Ishikawa (cell line): ENCODE measurements around the gene DSPP.

Source experiments
- CEBPB ChIP-seq: IDR thresholded peaks from 2 replicates; pipeline ENCODE4 v1.6.1; 2012
- CREB1 ChIP-seq: IDR thresholded peaks from 2 replicates; pipeline ENCODE4 v1.6.1; 2012; ENCODE audit warnings: low read depth
- EGR1 ChIP-seq: IDR thresholded peaks from 2 replicates; pipeline ENCODE4 v1.6.1; 2012
- EP300 ChIP-seq: IDR thresholded peaks from 2 replicates; pipeline ENCODE4 v1.6.1; 2012; ENCODE audit warnings: borderline replicate concordance
- FOXM1 ChIP-seq: IDR thresholded peaks from 2 replicates; pipeline ENCODE4 v1.6.1; 2012; ENCODE audit warnings: low read depth, borderline replicate concordance
- MAX ChIP-seq: IDR thresholded peaks from 2 replicates; pipeline ENCODE4 v1.6.1; 2012
- NFIC ChIP-seq: IDR thresholded peaks from 2 replicates; pipeline ENCODE4 v1.6.1; 2012
- RAD21 ChIP-seq: IDR thresholded peaks from 2 replicates; pipeline ENCODE4 v1.6.1; 2012; ENCODE audit warnings: low read depth
- REST ChIP-seq: IDR thresholded peaks from 2 replicates; pipeline ENCODE4 v1.6.1; 2012; ENCODE audit warnings: low read depth, mild to moderate bottlenecking
- TAF1 ChIP-seq: IDR thresholded peaks from 2 replicates; pipeline ENCODE4 v1.6.1; 2012; ENCODE audit warnings: low read depth, mild to moderate bottlenecking
- TCF12 ChIP-seq: IDR thresholded peaks from 2 replicates; pipeline ENCODE4 v1.6.1; 2012; ENCODE audit warnings: low read depth
- TEAD4 ChIP-seq: IDR thresholded peaks from 2 replicates; pipeline ENCODE4 v1.6.1; 2012
- USF1 ChIP-seq: IDR thresholded peaks from 2 replicates; pipeline ENCODE4 v1.6.1; 2012
- YY1 ChIP-seq: IDR thresholded peaks from 2 replicates; pipeline ENCODE4 v1.6.1; 2012; ENCODE audit warnings: low read depth
- ZBTB7A ChIP-seq: IDR thresholded peaks from 2 replicates; pipeline ENCODE4 v1.6.1; 2012; ENCODE audit warnings: low read depth

Gene DSPP

GRCh38 chr4:87579478-87579877, 28.9 kb upstream of the DSPP start:
- TF ChIP-seq TCF12: no peak
- TF ChIP-seq CREB1: no peak
- TF ChIP-seq REST: no peak
- no peak for TF ChIP-seq USF1
- TF ChIP-seq TEAD4: no peak
- TF ChIP-seq FOXM1: no peak
- no peak for TF ChIP-seq CEBPB
- TF ChIP-seq EGR1: no peak
- no peak for TF ChIP-seq EP300
- TF ChIP-seq RAD21: no peak
- no peak for TF ChIP-seq TAF1
- TF ChIP-seq YY1: no peak
- no peak for TF ChIP-seq MAX
- no peak for TF ChIP-seq ZBTB7A
- no peak for TF ChIP-seq NFIC

GRCh38 chr4:87580057-87580456, 28.3 kb upstream of the DSPP start:
- TF ChIP-seq CREB1: no peak
- no peak for TF ChIP-seq TCF12
- no peak for TF ChIP-seq RAD21
- no peak for TF ChIP-seq MAX
- TF ChIP-seq YY1: no peak
- TF ChIP-seq TEAD4: no peak
- no peak for TF ChIP-seq USF1
- TF ChIP-seq EP300: no peak
- TF ChIP-seq ZBTB7A: no peak
- no peak for TF ChIP-seq TAF1
- TF ChIP-seq REST: no peak

- TF ChIP-seq YY1 (no peak), RAD21 (no peak), TEAD4 (no peak), NFIC (no peak), ZBTB7A (no peak), TAF1 (no peak), REST (no peak), MAX (no peak), CEBPB (no peak), TCF12 (no peak), USF1 (no peak), EGR1 (no peak), EP300 (no peak), FOXM1 (no peak), CREB1 (no peak)
Observed at GRCh38 chr4:87584222-87584908, 24.0 kb upstream of the DSPP start.
